NCI-H128 (cell line): ENCODE measurements around the gene SERAC1.

ENCODE experiments used
- DNase-seq: peaks from one replicate; lab custom pipeline; 2025; ENCODE audit not compliant: unreplicated experiment; lab: John Stamatoyannopoulos, UW

The SERAC1 gene

GRCh38 chr6:158060455-158061360 is 107.4 kb downstream of the SERAC1 start:
- no peak for DNase-seq
